ENCODE measurements around the gene ADCY2.
A peak's percentile ranks its signal among the peaks of the same experiment; 100 is the strongest.

Gene ADCY2

GRCh38 chr5:7395947-7396712 lies at the start of gene ADCY2:
Gene ADCY2 (plus strand): TSS chr5:7396138. CDS start chr5:7396297, 159 bp downstream.
- H3K4me3 ChIP-seq (ENCODE audit: low read depth, low read length), result peak within 1 kb of the TSS; percentile 15; the same call in 1 of the 2 replicates

GRCh38 chr5:7347377-7347776 lies 48.6 kb upstream of the ADCY2 start:
- POLR2A ChIA-PET, result no interaction called here
- DNase-seq (ENCODE audit: low read depth, low spot score), result no peak

More at GRCh38 chr5:7395947-7396712, at the start of gene ADCY2:
- POLR2A ChIA-PET, result no interaction called here
- DNase-seq (ENCODE audit: low read depth, low spot score), result no peak
- CTCF ChIA-PET, result interaction anchor here (7.2 kb wide), 1 partner anchor 135 kb away, joined by 52 read pairs; no protein-coding TSS in a partner anchor
- TF ChIP-seq CTCF (IDR thresholded peaks at IDR 0.05; ENCODE audit: insufficient read depth, low read length, missing control alignments), result no peak

GRCh38 chr5:7348168-7348854 lies 47.6 kb upstream of the ADCY2 start:
- no peak for DNase-seq (ENCODE audit: low read depth, low spot score)
- H3K4me3 ChIP-seq (ENCODE audit: low read depth, low read length), result no peak overlapping the region
- ChIA-PET POLR2A (no interaction called here), CTCF (interaction anchor here (0.8 kb wide), 1 partner anchor 1945 kb away, joined by 4 read pairs; no protein-coding TSS in a partner anchor)
- TF ChIP-seq CTCF (IDR thresholded peaks at IDR 0.05; ENCODE audit: insufficient read depth, low read length, missing control alignments), result no peak

More at GRCh38 chr5:7347377-7347776, 48.6 kb upstream of the ADCY2 start:
- TF ChIP-seq CTCF (IDR thresholded peaks at IDR 0.05; ENCODE audit: insufficient read depth, low read length, missing control alignments), result no peak
- CTCF ChIA-PET, result no interaction called here
- no peak overlapping the region for H3K4me3 ChIP-seq (ENCODE audit: low read depth, low read length)

- no peak overlapping the region for H3K4me3 ChIP-seq (ENCODE audit: low read depth, low read length)
- ChIA-PET CTCF (no interaction called here), POLR2A (no interaction called here)
- no peak for DNase-seq (ENCODE audit: low read depth, low spot score)
- TF ChIP-seq CTCF (IDR thresholded peaks at IDR 0.05; ENCODE audit: insufficient read depth, low read length, missing control alignments), result no peak
Measured at GRCh38 chr5:7361593-7361992, 34.3 kb upstream of the ADCY2 start.

- no peak for TF ChIP-seq CTCF (IDR thresholded peaks at IDR 0.05; ENCODE audit: insufficient read depth, low read length, missing control alignments)
- POLR2A ChIA-PET, result no interaction called here
- CTCF ChIA-PET, result no interaction called here
- DNase-seq (ENCODE audit: low read depth, low spot score), result no peak
- H3K4me3 ChIP-seq (ENCODE audit: low read depth, low read length), result no peak overlapping the region
Measured at GRCh38 chr5:7363067-7363677, 32.8 kb upstream of the ADCY2 start.

All from AG04449 (cell line).